H1 (cell line): ENCODE measurements around the gene COX6A1. TPM values are rescaled to one million over a fixed set of nuclear protein-coding genes. Genes with fewer than 3 reads are reported as not detected.

ENCODE experiments used
- CTCF ChIA-PET: fragments of 300-600 bp; sonication (Branson Sonifier 250); formaldehyde crosslinking; loops from one replicate; lab custom pipeline; 2021; ENCODE audit not compliant: partially characterized antibody; lab: Charles Lee
- POLR2A ChIA-PET: fragments of 300-600 bp; sonication (Branson Sonifier 250); formaldehyde crosslinking; loops from one replicate; lab custom pipeline; 2021; ENCODE audit warnings: inconsistent platforms; ENCODE audit not compliant: partially characterized antibody; lab: Charles Lee
- DNase-seq, 2 experiments: peaks; one replicate each; pipeline versions ENCODE4 v3.0.0 to v3.0.0-alpha.2; 2010 to 2022; ENCODE audit warnings: low spot score in 2 of 2, low read depth in 1 of 2, mixed read lengths in 1 of 2
- FAIRE-seq: peaks from 2 replicates; lab custom pipeline; 2011; peaks lifted over from hg19 to GRCh38; lab: Jason Lieb, UNC
- H2AFZ ChIP-seq: 2 replicates; pipeline ENCODE4 v1.8.1; 2012; ENCODE audit warnings: low read length, inconsistent platforms
- H2AK5ac ChIP-seq: 2 replicates; pipeline ENCODE4 v1.6.1; 2013; ENCODE audit warnings: low read depth, low read length
- H2BK120ac ChIP-seq: replicated peaks from 2 replicates; pipeline ENCODE3; 2013; ENCODE audit warnings: low read depth, low read length, inconsistent platforms
- H2BK12ac ChIP-seq: 2 replicates; pipeline ENCODE4 v1.6.1; 2013; ENCODE audit warnings: low read depth, low read length
- H2BK15ac ChIP-seq: 2 replicates; pipeline ENCODE4 v1.6.1; 2013; ENCODE audit warnings: low read length
- H2BK20ac ChIP-seq: 2 replicates; pipeline ENCODE4 v1.6.1; 2013; ENCODE audit warnings: low read length
- H2BK5ac ChIP-seq: 2 replicates; pipeline ENCODE4 v1.6.1; 2013; ENCODE audit warnings: low read depth, low read length
- H3K14ac ChIP-seq: 2 replicates; pipeline ENCODE4 v1.6.1; 2013; ENCODE audit warnings: inconsistent platforms; ENCODE audit not compliant: insufficient read length
- H3K18ac ChIP-seq: 2 replicates; pipeline ENCODE4 v1.6.1; 2013; ENCODE audit warnings: low read length; ENCODE audit errors: extremely low read depth
- H3K23ac ChIP-seq: 2 replicates; pipeline ENCODE4 v1.6.1; 2013; ENCODE audit warnings: inconsistent platforms; ENCODE audit not compliant: insufficient read length
- H3K23me2 ChIP-seq: 2 replicates; pipeline ENCODE4 v1.6.1; 2013; ENCODE audit warnings: low read depth, low read length
- H3K27ac ChIP-seq: 2 replicates; pipeline ENCODE4 v1.6.1; 2011; ENCODE audit warnings: low read depth, low read length, inconsistent platforms
- H3K27me3 ChIP-seq, 4 experiments: replicated peaks in 1 of 4; 1 replicate in 1 of 4; 2 replicates in 3 of 4; pipeline versions ENCODE4 v1.6.1 to v1.8.1; 2011 to 2013; ENCODE audit warnings: low read length in 3 of 4, mild to moderate bottlenecking in 3 of 4, inconsistent platforms in 2 of 4, mixed read lengths in 2 of 4, moderate library complexity in 1 of 4; ENCODE audit not compliant: control insufficient read depth in 3 of 4, insufficient read depth in 3 of 4; ENCODE audit errors: extremely low read depth in 1 of 4
- H3K36me3 ChIP-seq, 4 experiments: 2 replicates each; pipeline versions ENCODE4 v1.6.1 to v1.8.1; 2011 to 2013; ENCODE audit warnings: mild to moderate bottlenecking in 4 of 4, low read length in 3 of 4, moderate library complexity in 2 of 4, control low read depth in 1 of 4, inconsistent platforms in 1 of 4; ENCODE audit not compliant: insufficient read depth in 4 of 4, control insufficient read depth in 2 of 4
- H3K4ac ChIP-seq: replicated peaks from 2 replicates; pipeline ENCODE3; 2013; ENCODE audit warnings: low read length, low read depth, mixed read lengths, inconsistent platforms; ENCODE audit not compliant: insufficient read length
- H3K4me1 ChIP-seq, 4 experiments: replicated peaks in 1 of 4; 1 replicate in 1 of 4; 2 replicates in 3 of 4; pipeline versions ENCODE4 v1.6.1 to v1.8.1; 2011 to 2013; ENCODE audit warnings: low read length in 3 of 4, inconsistent platforms in 2 of 4, mixed read lengths in 1 of 4; ENCODE audit not compliant: insufficient read depth in 4 of 4, control insufficient read depth in 3 of 4
- H3K4me2 ChIP-seq, 2 experiments: 2 replicates each; pipeline versions ENCODE4 v1.6.1 to v1.8.1; 2011 to 2013; ENCODE audit warnings: low read depth in 2 of 2, low read length in 2 of 2, control low read depth in 1 of 2, inconsistent platforms in 1 of 2, mild to moderate bottlenecking in 1 of 2; ENCODE audit not compliant: insufficient read depth in 1 of 2
- H3K4me3 ChIP-seq, 4 experiments: fragments of 200-600, 300-600 bp in 1 of 4; sonication (generic), shearing (Covaris generic), sonication (Bioruptor Twin) in 1 of 4; 2 replicates each; pipeline versions ENCODE4 v1.5.1 to v1.8.1; 2011 to 2016; ENCODE audit warnings: low read length in 4 of 4, low read depth in 3 of 4, control low read depth in 2 of 4, inconsistent platforms in 2 of 4, mild to moderate bottlenecking in 2 of 4, mixed read lengths in 1 of 4, moderate library complexity in 1 of 4; ENCODE audit not compliant: insufficient read depth in 2 of 4; ENCODE audit errors: extremely low read depth in 1 of 4
- H3K56ac ChIP-seq: replicated peaks from 2 replicates; pipeline ENCODE3; 2013; ENCODE audit warnings: low read depth, mild to moderate bottlenecking, mixed read lengths, low read length, inconsistent platforms; ENCODE audit not compliant: insufficient read length
- H3K79me1 ChIP-seq: 2 replicates; pipeline ENCODE4 v1.6.1; 2013; ENCODE audit warnings: low read depth, low read length, control low read depth
- H3K79me2 ChIP-seq, 2 experiments: 2 replicates each; pipeline versions ENCODE4 v1.6.1 to v1.8.1; 2012 to 2013; ENCODE audit warnings: low read length in 2 of 2, mild to moderate bottlenecking in 2 of 2, inconsistent platforms in 1 of 2; ENCODE audit not compliant: insufficient read depth in 2 of 2, control insufficient read depth in 1 of 2
- H3K9ac ChIP-seq, 4 experiments: replicated peaks in 1 of 4; 1 replicate in 1 of 4; 2 replicates in 3 of 4; pipeline versions ENCODE4 v1.6.1 to v1.8.1; 2011 to 2013; ENCODE audit warnings: low read depth in 3 of 4, low read length in 3 of 4, control low read depth in 2 of 4, mild to moderate bottlenecking in 2 of 4, moderate library complexity in 2 of 4, inconsistent platforms in 1 of 4; ENCODE audit errors: extremely low read depth in 1 of 4
- H3K9me3 ChIP-seq, 2 experiments: 2 replicates each; pipeline versions ENCODE4 v1.6.1 to v1.8.1; 2012 to 2013; ENCODE audit warnings: mild to moderate bottlenecking in 2 of 2, moderate library complexity in 2 of 2, control low read depth in 1 of 2, inconsistent platforms in 1 of 2, low read depth in 1 of 2, low read length in 1 of 2, mixed read lengths in 1 of 2; ENCODE audit not compliant: insufficient read depth in 2 of 2
- H4K20me1 ChIP-seq, 2 experiments: replicated peaks in 1 of 2; 2 replicates each; pipeline versions ENCODE3 to v1.8.1; 2011 to 2013; ENCODE audit warnings: inconsistent platforms in 2 of 2, low read length in 2 of 2, mild to moderate bottlenecking in 1 of 2; ENCODE audit not compliant: insufficient read depth in 2 of 2, control insufficient read depth in 1 of 2
- H4K5ac ChIP-seq: 2 replicates; pipeline ENCODE4 v1.6.1; 2013; ENCODE audit warnings: low read length, low read depth, mixed read lengths, inconsistent platforms; ENCODE audit not compliant: insufficient read length
- H4K8ac ChIP-seq: 2 replicates; pipeline ENCODE4 v1.8.0; 2013; ENCODE audit warnings: mild to moderate bottlenecking, moderate library complexity, low read length, inconsistent platforms; ENCODE audit not compliant: insufficient read depth; ENCODE audit errors: extremely low read depth
- H4K91ac ChIP-seq: replicated peaks from 2 replicates; pipeline ENCODE3; 2013; ENCODE audit warnings: low read length, mixed read lengths, inconsistent platforms; ENCODE audit not compliant: insufficient read length
- CEBPB ChIP-seq: IDR thresholded peaks from 2 replicates; pipeline ENCODE4 v1.6.1; 2012; ENCODE audit warnings: low read depth, low read length
- CHD2 ChIP-seq: IDR thresholded peaks from 2 replicates; pipeline ENCODE4 v1.6.1; 2012; ENCODE audit warnings: low read length, improper control_type of control experiment
- CTCF ChIP-seq, 3 experiments: IDR thresholded peaks; 1 replicate in 2 of 3; 2 replicates in 1 of 3; pipeline versions ENCODE4 v1.5.1 to v1.6.1; 2011; ENCODE audit warnings: low read length in 3 of 3, mild to moderate bottlenecking in 3 of 3, inconsistent platforms in 2 of 3, low read depth in 1 of 3, moderate library complexity in 1 of 3; ENCODE audit not compliant: insufficient read depth in 1 of 3; ENCODE audit errors: control extremely low read depth in 1 of 3
- KDM4A ChIP-seq: IDR thresholded peaks from one replicate; pipeline ENCODE4 v1.7.1; 2012; ENCODE audit warnings: low read depth, mild to moderate bottlenecking, moderate library complexity, low read length, inconsistent platforms; ENCODE audit not compliant: severe bottlenecking
- RBBP5 ChIP-seq: IDR thresholded peaks from 2 replicates; pipeline ENCODE4 v1.7.1; 2012; ENCODE audit warnings: low read depth, mild to moderate bottlenecking, inconsistent platforms, low read length, moderate library complexity, borderline replicate concordance
- SP1 ChIP-seq: IDR thresholded peaks from 2 replicates; pipeline ENCODE4 v1.6.1; 2011; ENCODE audit warnings: low read depth, low read length
- SP2 ChIP-seq: IDR thresholded peaks from 2 replicates; pipeline ENCODE4 v1.6.1; 2012; ENCODE audit warnings: mild to moderate bottlenecking, low read length, inconsistent platforms
- TAF1 ChIP-seq: IDR thresholded peaks from 2 replicates; pipeline ENCODE4 v1.6.1; 2011; ENCODE audit warnings: mild to moderate bottlenecking, low read depth, low read length
- TBP ChIP-seq: IDR thresholded peaks from 2 replicates; pipeline ENCODE4 v1.6.1; 2011; ENCODE audit warnings: low read depth, low read length, improper control_type of control experiment
- TEAD4 ChIP-seq: IDR thresholded peaks from 2 replicates; pipeline ENCODE4 v1.6.1; 2012; ENCODE audit warnings: low read depth, low read length, inconsistent platforms, mixed read lengths
- WGBS, 2 experiments: shearing (Covaris generic) in 1 of 2; methylation state at CpG; one replicate each; pipeline versions ENCODE4 v1.1.6 to v1.1.7; 2013 to 2015; ENCODE audit warnings: low lambda C conversion rate in 2 of 2, mixed read lengths in 2 of 2, inconsistent platforms in 1 of 2, low coverage in 1 of 2, missing lambda C conversion rate in 1 of 2; ENCODE audit not compliant: insufficient replicate concordance in 2 of 2, insufficient coverage in 1 of 2, insufficient read length in 1 of 2; ENCODE audit errors: extremely low coverage in 1 of 2, missing lambda C conversion rate in 1 of 2; 5-methylcytosine and 5-hydroxymethylcytosine counted together
- polyA plus RNA-seq, 7 experiments: library from polyadenylated mRNA; depleted of rRNA in 3 of 7; stranded (reverse) in 5 of 7; unstranded in 2 of 7; fragments of >200 nt in 5 of 7; fragments of 200-250 nt in 2 of 7; gene quantifications; 1 replicate in 5 of 7; 2 replicates in 1 of 7; 4 replicates in 1 of 7; pipeline versions ENCODE4 v1.2.1 to v1.2.3, GENCODE V29; 2011 to 2013; ENCODE audit warnings: missing spikeins in 2 of 7, mixed read lengths in 2 of 7
- total RNA-seq: library from RNA; stranded (reverse); fragmentation: NEBNext Ultra II Directional; extraction: Animal tissue kit (Norgen Biotek cat#: 25700); gene quantifications from 2 replicates; pipeline ENCODE4 v1.2.1, GENCODE V29; 2021

The COX6A1 gene
- total and polyA plus RNA-seq, 2 of the 8 experiments (the other 6 are each of a cell fraction or from before 2014, with no cell fraction given): 437 to 2,792 TPM

GRCh38 chr12:120468821-120469449 lies 31.0 kb downstream of the COX6A1 start:
- Histone ChIP-seq H4K91ac (peak overlapping the region; percentile 99), H2BK12ac (peak overlapping the region; percentile 85; the same call in 1 of the 2 replicates), H3K4me2 (peak overlapping the region; percentile 78 to 83), H3K14ac (no peak overlapping the region), H3K79me2 (peaks cover 0 to 49% of the 10 kb centered on the region in 2 experiments; a peak in 3 of 4 replicates), H4K20me1 (peaks cover 10 to 15% of the 10 kb centered on the region in 2 experiments), H3K27ac (peak overlapping the region; percentile 96), H2AK5ac (no peak overlapping the region), H3K4ac (peak overlapping the region; percentile 95), H3K23me2 (peaks cover 5% of the 10 kb centered on the region), H4K5ac (peak overlapping the region; percentile 96), H2BK120ac (no peak overlapping the region), H3K36me3 (peaks cover 16 to 25% (median 19%) of the 10 kb centered on the region in 4 experiments), H3K27me3 (no peaks in the 10 kb centered on the region), H2BK5ac (peak overlapping the region; percentile 98), H2BK15ac (peak overlapping the region; percentile 95; the same call in 1 of the 2 replicates), H3K18ac (peak overlapping the region; percentile 98), H3K56ac (peak overlapping the region; percentile 97), H2AFZ (no peak overlapping the region), H3K4me1 (peaks cover 0 to 5% (median 0%) of the 10 kb centered on the region in 4 experiments; a peak in 2 of 7 replicates), H3K9me3 (no peaks in the 10 kb centered on the region), H4K8ac (peak overlapping the region; percentile 90), H3K79me1 (no peaks in the 10 kb centered on the region; the same call in none of the 2 replicates), H3K23ac (no peak overlapping the region), H3K9ac (peak overlapping the region; percentile 69 to 96 (median 94)), H3K4me3 (peak overlapping the region; percentile 76 to 97 (median 78)), H2BK20ac (no peak overlapping the region)
- WGBS, 2 experiments: 0% methylated on average over 40 of the region's 57 CpGs; no CpG with 5 or more reads in 1 of the 2 experiments
- DNase-seq: no peak
- CTCF ChIA-PET: interaction anchor here (0.7 to 9.3 kb wide), 17 partner anchors 11 to 142 kb away, joined by 3 to 152 read pairs (median 5); partner anchors contain the start of genes COX6A1, DYNLL1, GATC and PLA2G1B
- FAIRE-seq: no peak
- POLR2A ChIA-PET: interaction anchor here (0.6 to 18.7 kb wide), 26 partner anchors 11 to 273 kb away, joined by 3 to 365 read pairs (median 4); partner anchors contain the start of genes COQ5, COX6A1, DYNLL1 and GATC
- TF ChIP-seq TBP (no peak), RBBP5 (no peak), KDM4A (peak; percentile 44), SP2 (no peak), CTCF (IDR thresholded peaks at IDR 0.05; ENCODE audit: control extremely low read depth in 1 of 3, insufficient read depth in 1 of 3, low read depth in 1 of 3, low read length in 3 of 3) (peak in 1 of 3 experiments; percentile 19; a peak in 1 of 4 replicates), TAF1 (no peak), SP1 (no peak), CHD2 (no peak), TEAD4 (no peak), CEBPB (no peak)
